Heart left ventricle (tissue), 13 donors: ENCODE measurements around the gene NAXE.

ENCODE experiments used
- CTCF ChIP-seq, 12 donors: fragments of 200-600 bp; sonication (generic) in 4 of 12; IDR thresholded peaks; one replicate each; pipeline versions ENCODE4 v1.5.0 to v1.8.0; 2018 to 2022; ENCODE audit warnings: antibody characterized with exemption in 12 of 12, mild to moderate bottlenecking in 5 of 12
- POLR2A ChIP-seq, 2 donors: fragments of 450-650 bp; IDR thresholded peaks; one replicate each; pipeline ENCODE4 v1.6.1; 2017; ENCODE audit warnings: antibody characterized with exemption in 2 of 2, mild to moderate bottlenecking in 2 of 2, moderate library complexity in 2 of 2
- donor health status: ischemic (EF 13 %, LVEDD 7.1; RV severe dilation, severe dysfunction).
- donor health status: DM: no; HTN: yes; CAD: no.
- donor health status: DM: no; HTN: no; CAD: no.
- donor health status: ischemic (EF 25% LVEDD 6.9; RV normal size, moderate dysfunction).
- donor health status: ischemic (EF 25% LVEDD 5.7; RV mildly dilated, moderate dysfunction).
- donor health status: ischemic (EF 35%, LVEDD 5.7; RV mildly dilated, moderate dysfunction).
- donor health status: nonischemic (EF 11% LVEDD 7.7; RV severe dilation, severe dysfunction).
- donor health status: DM: yes; HTN: yes; CAD: no.
- donor health status: PGD.
- donor health status: ischemic (EF 29% LVEDD 5.4; RV normal size, mild dysfunction).
- donor health status: nonischemic (EF 23%, LVEDD 6.1; RV moderate dilation, normal function).

- no peak for TF ChIP-seq CTCF (IDR thresholded peaks at IDR 0.05)
- TF ChIP-seq POLR2A (IDR thresholded peaks at IDR 0.05), result no peak
Observed at GRCh38 chr1:156601892-156602291, 10.3 kb downstream of the NAXE start.
